Activated CD4-positive, alpha-beta T cell treated with anti-CD3 and anti-CD28 coated beads, Interleukin-10, Interleukin-2, amounts not matched to agents 100 ng/mL and 50 ng/mL, durations not matched to agents 16 hours and 8 hours (primary cell): ENCODE data around the gene EFEMP2.

Source experiments
- DNase-seq: peaks from one replicate; pipeline ENCODE4 v3.0.0-alpha.2; 2020

Gene EFEMP2

DNA sequence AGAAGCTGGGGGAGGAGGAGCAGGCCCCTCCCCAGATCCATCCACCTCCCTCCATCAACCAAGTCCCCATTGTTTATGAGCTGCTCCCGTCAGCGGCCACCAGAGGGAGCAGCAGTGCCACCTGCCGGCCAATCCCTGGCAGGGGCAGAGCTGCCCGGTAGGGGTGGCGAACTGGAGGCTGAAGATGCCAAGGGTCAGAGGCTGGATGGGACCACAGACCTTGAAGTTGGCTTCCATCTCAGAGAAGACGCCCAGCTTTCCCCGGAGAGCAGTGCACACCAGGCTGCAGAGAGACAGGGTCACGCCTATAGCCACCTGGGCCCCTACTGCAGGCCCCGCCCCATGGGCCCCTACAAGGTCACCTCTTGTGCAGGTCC, 12.1 kb upstream of the EFEMP2 start:
- peak; percentile 89 for DNase-seq

DNA sequence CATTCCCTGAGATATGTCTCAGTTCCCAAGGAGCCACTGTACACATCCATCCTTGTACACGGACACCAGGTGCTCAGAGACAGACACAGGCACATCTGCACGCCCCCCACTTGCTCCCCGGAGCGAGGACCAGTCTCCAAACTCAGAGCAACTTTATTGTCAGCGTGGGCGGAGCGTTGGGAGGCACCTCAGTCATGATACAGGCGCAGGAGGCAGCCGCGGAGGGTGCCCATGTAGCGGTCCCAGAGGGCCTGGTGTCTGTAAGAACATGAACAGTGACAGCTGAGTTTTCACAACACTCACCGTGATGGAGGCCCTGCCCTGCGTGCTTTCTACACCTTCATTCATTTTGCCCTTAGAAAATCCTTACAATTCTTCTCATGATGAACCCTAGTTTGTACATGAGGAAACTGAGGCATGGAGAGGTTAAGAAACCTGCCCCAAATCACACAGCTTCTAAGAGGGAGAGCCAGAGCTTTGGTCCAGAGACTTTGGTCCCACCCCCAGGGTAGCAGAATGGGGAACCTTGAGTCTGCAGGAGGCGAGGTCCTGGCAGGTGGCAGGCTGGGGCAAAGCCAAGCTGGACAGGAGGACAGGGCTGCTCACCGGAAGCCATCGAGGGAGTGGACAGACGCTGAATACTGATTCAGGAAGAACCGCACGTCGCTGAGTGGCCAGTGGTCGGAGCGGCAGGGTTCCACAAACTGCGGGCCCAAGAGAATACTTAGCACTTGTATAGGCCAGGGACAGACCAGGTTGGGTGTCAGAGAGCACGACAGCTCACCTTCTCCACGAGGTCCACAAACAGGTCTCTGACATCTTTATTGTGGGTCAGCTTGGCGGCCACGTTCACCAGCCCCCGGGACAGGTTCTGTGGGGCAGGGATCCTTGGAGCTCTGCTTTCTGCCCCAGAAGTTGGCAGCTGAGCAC, 11.5 kb upstream of the EFEMP2 start:
- no peak for DNase-seq

DNA sequence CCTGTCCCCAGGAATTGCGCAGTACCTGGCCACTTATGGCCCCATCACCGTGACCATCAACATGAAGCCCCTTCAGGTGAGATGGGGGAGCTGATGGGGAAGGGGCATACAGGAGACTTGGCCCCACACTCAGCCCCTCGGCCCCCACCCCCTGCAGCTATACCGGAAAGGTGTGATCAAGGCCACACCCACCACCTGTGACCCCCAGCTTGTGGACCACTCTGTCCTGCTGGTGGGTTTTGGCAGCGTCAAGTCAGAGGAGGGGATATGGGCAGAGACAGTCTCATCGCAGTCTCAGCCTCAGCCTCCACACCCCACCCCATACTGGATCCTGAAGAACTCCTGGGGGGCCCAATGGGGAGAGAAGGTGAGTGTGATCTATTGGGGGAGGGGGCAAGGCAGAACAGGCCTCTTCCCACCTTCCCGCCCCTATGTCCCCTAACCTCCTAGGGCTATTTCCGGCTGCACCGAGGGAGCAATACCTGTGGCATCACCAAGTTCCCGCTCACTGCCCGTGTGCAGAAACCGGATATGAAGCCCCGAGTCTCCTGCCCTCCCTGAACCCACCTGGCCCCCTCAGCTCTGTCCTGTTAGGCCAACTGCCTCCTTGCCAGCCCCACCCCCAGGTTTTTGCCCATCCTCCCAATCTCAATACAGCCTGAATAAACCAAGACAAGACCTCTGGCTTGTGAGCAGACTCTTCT, 10.6 kb upstream of the EFEMP2 start:
- DNase-seq: no peak

DNA sequence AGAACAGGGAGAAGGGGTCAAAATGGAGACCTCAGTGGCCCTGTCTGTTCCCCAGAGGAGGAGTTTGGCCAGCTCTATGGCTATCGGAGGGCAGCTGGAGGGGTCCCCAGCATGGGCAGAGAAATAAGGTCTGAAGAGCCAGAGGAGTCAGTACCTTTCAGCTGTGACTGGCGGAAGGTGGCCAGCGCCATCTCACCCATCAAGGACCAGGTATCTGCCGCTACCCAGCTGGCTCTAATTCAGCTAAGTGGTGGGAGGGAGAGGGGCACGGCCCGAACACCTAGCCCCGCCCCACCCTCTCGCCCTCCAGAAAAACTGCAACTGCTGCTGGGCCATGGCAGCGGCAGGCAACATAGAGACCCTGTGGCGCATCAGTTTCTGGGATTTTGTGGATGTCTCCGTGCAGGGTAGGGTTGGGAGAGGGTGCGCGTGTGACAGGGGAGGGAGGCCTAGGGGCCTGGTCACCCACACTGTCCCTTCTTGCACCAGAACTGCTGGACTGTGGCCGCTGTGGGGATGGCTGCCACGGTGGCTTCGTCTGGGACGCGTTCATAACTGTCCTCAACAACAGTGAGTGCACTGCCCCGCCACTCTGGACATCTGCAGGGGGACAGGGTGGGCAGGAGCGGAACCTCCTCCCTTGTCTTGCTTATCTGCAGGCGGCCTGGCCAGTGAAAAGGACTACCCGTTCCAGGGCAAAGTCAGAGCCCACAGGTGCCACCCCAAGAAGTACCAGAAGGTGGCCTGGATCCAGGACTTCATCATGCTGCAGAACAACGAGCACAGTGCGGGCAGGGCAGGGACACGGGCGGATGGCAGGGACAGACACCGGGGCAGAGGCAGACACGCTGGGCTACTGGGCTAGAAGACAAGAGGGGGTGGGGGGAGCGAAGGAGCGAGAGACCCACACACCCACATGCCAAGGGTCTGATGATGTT, 9.8 kb upstream of the EFEMP2 start:
- DNase-seq: no peak

- peak; percentile 58 for DNase-seq
These were observed 8.3 kb upstream of the EFEMP2 start for GRCh38 chr11:65880844-65881421.

GRCh38 chr11:65880027-65880426, 7.4 kb upstream of the EFEMP2 start:
- DNase-seq: no peak

DNA sequence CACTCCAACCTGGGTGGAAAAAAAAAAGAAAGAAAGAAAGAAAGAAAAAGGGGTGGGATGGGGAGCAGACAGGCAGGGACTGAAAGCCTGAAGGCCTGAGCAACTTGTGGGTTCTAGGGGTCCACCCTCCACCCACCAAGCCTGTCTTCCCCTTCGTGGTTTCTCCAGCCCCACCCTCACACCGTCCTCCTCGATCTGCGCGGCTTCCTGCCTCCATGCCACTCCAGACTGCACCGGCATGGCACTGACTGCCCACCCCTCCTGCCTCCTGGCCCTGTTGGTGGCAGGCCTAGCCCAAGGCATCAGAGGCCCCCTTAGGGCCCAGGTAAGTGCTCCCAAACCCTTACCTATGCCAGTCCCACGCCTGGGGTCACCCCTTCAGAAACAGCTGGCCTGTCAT, 7.0 kb upstream of the EFEMP2 start, which contains the start of gene CTSW:
CTSW (plus strand) TSS at position 221 of the 400 bp plus-strand sequence; CDS start at position 239, 18 bp downstream.
- DNase-seq: peak; percentile 48

DNA sequence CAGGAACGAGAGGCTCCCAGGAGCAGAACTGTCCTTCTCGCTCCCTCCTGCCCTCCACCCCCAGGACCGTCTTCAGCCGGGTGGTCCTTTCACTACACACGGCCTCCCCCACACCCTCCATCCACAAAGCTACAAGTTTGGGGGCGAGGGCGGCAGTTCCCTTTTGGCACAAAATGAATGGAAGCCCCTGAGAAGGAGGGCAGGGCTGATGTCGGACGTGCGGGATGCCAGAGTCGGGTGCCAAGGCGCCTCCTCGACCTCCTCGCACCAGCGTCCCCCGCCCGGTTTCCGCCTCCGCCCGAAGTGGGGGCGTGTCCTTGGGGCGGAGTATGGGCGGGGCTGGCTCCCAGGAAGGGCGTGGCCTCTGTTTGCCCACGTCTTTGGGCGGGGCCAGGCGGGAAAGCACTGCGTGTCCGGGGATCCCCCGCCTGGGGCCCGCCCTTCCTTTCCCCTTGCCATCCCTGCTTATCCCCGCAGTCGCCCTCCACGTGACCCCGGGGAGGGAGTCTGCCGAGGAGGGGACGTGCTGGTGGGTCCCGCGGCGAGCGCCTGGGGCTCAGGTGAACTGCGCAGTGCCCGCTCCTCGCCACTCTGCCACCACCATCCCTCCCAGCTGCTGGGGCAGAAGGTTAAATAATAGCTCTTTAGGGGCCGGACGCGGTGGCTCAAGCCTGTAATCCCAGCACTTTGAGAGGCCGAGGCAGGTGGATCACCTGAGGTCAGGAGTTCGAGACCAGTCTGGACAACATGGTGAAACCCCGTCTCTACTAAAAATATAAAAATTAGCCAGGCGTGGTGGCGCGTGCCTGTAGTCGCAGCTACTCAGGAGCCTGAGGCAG, 937 bp upstream of the EFEMP2 start:
- peak; percentile 97 for DNase-seq

- no peak for DNase-seq
These were observed 620 bp downstream of the EFEMP2 start for GRCh38 chr11:65871811-65872548.

DNA sequence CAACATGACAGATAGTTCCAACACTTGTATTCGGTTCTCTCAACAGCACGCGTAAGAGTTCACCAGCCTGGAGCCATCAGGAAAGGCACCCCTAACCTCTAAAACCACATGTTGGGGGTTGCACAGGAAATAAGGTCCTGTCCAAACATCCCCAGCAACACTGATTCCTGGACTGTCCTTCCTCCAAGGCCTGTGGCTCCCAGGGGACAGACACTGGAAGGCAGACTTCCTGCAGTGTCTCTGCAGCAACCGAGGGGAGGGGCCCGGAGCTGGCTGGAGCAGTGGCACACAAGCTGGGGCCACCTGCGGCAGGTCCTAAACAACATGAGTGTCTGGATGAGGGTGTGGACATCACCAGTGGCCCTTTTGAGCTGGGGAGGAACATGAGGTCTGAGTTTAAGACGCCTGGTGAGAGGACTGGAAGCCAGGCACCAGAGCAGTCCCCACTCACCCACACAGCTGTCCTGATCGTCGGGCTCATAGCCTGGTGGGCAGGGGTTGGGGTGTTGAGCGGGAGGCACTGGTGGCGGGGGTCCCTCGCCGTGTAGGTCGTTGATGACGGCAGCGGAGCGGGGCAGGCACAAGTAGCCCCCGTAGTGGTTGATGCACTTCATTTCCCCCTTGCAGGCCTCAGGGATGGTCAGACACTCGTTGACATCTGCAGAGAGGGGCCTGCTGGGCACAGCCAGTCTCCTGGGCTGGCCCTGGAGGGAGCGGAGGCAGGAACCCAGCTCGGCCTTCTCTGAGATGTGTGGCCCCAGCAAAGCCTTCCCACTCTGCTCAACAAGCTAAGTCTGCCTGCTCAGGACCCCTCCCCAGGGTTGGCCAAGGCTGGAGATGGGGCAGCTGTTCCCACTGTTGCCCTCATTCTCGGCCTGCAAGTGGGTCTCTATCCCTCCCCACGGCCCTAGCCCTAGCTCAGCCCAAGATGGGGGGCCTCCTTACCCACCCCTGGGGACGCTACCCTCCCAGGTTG, 1.6 kb downstream of the EFEMP2 start:
- no peak for DNase-seq

DNA sequence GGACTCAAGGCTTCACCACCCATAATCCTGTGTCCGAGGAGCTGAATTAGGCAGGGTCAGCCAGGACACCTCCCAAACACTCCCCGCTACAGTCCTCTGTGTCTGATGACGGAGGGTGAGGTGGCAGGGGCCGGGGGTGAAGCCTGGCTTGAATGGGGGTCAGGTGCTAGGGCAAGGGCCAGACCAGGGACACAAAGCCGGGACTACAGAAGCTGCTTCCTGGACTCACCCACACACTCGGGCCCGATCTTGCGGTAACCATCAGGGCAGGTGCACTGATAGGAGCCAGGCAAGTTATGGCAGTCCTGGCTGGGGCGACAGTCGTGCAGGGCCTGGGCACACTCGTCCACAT, 2.3 kb downstream of the EFEMP2 start:
- no peak for DNase-seq

- DNase-seq: no peak
These were observed 2.8 kb downstream of the EFEMP2 start for GRCh38 chr11:65869643-65870306.

DNA sequence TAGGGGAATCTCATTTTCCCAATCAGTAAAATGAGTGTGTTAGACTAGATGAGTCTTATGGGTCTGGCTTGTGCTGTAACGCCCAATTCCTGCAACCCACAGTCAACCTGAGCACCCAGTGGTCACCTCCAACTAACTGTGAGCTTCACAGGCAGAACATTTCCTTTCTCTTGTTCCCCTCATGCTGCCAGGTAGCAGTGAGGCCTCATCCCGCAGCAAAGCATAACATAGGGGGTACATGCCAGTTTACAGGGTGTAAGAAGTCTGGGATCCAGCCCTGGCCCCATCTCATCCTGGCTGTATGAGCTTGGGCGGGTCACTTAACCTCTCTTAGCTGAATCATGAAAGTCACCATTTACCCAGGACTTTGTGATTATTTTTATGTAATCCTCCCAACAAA, 3.7 kb downstream of the EFEMP2 start:
- no peak for DNase-seq

DNA sequence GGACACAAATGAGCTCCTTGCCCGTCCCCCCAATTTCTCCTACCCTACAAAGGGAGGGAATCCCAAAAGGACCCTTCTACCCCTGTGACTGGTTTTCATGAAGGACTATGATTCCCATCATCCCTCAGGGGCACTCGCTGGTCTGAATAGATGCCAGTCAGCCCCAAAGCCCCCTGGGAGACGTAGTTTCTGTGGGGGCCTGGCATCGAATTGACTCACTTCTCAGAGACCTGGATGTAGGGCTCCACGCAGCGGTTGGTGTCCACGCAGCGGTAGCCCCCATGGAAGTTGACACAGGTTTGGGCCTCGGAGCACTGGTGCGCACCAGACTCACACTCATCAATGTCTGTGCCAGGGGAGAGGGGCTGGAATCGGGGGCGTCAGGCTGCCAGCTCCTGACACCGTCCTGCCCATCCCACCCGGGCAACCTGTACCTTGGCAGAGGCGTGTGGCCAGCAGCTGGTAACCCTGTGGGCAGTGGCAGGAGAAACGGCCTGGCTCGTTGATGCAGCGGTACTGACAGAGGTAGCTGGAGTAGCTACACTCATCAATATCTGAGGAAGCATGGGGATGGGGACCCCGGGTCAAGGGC, 4.4 kb downstream of the EFEMP2 start:
- no peak for DNase-seq

DNA sequence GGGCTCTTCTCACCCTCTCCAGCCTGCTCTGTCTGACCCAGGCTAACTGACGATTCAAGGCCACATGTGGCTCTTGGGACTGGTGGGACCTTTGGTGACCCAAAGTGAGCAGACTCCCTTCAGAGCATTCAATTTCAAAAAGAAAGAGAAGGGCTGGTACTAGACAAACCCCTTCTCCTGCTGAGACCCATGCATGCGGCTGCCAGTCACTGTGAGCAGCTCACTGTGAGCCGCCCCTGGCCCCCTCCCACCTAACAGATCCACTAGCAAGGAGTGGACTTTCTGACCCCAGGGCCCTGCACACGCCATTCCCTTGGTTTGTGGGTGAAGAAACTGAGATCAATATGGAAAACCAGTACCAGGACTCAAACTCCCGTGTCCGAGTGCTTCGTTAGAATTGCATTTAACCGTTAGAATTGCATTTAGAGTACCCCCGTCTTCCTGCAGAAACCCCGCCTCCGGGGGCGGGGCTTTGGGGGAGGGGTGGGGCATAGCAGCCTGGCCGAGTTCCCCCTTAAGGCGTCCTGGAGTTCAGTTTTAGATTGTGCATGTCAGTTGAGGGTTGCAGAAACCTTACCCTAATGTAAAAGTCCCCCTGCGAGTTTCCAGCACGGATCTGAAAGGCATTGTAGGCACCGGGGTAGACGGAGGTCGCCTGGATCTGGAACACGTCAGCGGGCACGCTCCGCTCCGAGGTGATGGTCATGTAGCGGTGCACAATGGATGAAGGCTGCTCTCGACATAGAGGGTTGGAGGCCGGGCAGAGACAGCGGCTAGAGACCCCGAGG, 5.1 kb downstream of the EFEMP2 start:
- no peak for DNase-seq

DNA sequence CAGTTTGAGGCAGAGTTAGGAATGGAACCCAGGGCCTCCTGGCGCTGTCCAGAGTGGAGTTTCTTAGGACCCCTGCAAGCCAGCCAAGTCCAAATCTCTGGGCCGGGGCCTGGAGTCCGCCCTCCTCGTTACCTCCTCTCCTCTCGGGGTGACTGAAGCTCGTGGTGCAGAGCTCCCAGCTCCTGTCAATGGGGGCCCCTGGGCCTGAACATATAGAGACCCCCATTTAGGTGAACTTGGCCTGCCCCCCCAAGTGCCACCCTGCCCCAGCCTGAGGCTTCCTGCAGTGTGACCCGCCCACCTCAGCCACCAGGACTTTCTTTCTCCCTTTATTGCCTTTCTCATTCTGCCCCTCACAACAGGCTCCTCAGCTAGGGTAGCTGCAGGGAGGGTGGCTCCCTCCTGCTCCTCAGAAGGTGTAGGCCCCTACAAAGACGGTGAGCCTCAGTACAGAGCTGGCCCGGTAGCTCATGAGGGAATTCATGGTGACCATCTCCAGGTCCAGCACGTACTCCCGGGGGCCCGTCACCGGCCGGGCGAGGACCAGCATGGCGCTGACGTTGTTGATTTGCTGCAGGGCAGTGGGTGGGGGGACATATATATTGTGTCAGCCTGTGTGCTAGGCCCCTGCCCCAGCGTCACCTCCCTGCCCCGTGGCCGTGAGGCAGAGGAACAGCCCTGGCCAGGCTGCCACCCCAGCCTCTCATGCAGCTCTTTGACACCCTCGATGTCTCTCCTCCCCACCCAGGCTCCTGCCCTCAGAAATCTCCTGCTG, 5.9 kb downstream of the EFEMP2 start:
- DNase-seq: no peak

- no peak for DNase-seq
These were observed 6.9 kb downstream of the EFEMP2 start for GRCh38 chr11:65865550-65866172.
